IPS-11a (cell line): ENCODE measurements around the gene IFITM1.
"Not testable (repeated sequence)": the region's sequence is repeated elsewhere in the genome, so short reads cannot be mapped to it uniquely, and the experiment has no call there.

Source experiments
- H3K4me3 ChIP-seq: one replicate; pipeline ENCODE4 v1.5.1; 2013; ENCODE audit warnings: low read depth, low read length, control low read depth

The IFITM1 gene

DNA sequence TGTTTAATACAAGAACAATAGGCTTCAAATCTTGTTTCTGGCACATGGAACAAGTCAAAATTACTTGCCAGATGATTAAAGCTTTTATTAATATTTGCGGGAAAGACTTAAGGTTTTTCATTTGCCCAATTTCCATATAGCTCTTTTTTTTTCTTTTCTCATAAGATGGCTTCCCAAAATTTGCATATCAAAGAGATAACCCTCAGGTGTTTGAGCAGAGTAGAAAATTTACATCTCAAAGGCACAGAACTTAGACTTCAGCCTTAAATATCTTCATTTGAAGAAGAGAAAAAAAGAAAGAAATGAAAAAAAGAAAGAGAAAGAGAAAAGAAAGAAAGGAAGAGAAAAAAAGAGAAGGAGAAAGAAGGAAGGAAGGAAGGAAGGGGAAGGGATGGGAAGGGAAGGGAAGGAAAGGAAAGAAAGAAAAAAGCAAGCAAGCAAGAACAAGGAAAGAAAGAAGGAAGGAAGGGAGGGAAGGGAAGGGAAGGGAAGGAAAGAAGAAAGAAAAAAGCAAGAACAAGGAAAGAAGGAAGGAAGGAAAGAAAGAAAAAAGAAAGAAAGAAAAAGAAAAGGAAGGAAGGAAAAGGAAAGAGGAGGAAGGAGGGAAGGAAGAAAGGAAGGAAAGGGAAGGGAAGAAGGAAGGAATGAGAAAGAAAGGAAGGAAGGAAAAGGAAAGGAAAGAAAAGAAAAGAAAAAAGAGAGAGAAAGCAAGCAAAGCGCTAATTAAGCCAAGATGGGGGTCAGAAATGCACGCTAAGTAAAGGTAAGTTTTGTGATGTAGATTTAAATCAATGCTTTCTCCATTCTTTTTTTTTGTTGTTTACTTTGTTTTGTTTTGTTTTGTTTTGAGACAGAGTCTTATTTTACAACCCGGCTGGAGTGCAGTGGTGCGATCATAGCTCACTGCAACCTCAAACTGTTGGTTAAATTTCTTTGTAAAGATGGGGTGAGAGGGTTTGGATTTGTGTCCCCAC, 27.0 kb downstream of the IFITM1 start:
- H3K4me3 ChIP-seq = no peak overlapping the region

DNA sequence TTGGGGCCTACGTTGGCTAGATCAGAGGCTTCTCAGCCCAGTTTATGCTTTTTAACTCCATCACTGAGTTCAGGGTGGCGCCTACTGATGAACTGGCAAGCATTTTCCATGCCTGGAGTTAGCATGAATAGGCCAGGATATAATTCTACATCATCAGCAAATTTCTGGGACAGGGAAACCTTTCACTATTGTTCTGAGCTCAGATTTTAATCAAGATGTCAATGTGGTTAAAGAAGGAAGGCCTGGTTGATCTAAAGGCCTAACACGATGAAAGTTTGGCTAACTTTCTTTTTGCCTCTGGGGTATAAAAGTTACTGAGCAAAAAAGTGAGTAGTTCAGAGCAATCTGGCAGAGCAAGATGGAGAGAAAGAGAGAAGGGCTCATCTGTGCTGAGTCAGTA, 28.5 kb downstream of the IFITM1 start:
- no peak overlapping the region for H3K4me3 ChIP-seq

DNA sequence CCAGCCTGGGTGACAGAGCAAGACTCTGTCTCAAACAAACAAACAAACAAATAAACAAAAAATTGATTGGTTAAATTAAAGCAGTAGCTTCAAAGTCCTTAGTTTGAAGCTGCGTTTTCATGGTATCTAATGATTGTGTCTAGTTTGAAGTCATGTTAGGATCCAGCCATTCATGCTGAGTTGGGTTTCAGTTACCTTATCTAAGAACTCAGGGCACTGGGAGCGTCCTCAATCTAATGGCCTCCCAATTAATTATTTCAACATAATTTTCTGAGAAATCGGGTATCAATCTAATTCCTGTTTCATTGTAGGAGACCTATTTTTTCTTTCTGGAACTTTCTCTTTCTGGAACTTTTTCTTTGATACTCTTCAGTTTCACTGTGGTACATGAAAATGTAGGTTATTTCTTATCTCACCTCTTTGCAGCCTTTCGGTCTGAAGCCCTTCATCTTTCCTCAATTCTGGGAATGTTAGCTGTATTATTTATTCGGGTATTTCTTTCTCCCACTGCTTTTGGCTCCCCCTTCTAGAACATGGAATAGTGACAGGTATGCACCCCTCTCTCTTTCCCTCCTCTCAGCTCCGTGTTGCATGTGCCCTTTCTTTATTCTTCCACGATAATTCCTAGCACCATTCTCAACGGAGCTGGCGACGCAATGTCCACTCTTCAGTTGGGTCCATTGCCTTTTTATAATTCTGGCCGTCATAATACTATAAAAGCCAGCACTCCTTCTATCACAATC, 31.2 kb downstream of the IFITM1 start:
- no peak overlapping the region for H3K4me3 ChIP-seq

DNA sequence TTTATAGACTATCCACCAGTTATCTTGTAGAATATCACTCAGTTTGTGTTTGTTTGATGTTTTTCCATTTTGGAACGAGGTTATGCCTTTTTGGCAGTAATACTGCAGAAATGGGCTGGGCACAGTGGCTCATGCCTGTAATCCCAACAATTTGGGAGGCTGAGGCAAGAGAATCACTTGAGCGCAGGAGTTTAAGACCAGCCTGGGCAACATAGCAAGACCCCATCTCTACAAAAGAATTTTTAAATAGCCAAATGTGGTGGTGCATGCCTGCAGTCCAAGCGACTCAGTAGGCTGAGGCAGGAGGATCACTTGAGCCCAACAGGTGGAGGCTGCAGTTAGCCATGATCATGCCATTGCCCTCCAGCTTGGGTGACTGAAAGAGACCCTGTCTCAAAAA, 32.7 kb downstream of the IFITM1 start:
- H3K4me3 ChIP-seq = no peak overlapping the region

DNA sequence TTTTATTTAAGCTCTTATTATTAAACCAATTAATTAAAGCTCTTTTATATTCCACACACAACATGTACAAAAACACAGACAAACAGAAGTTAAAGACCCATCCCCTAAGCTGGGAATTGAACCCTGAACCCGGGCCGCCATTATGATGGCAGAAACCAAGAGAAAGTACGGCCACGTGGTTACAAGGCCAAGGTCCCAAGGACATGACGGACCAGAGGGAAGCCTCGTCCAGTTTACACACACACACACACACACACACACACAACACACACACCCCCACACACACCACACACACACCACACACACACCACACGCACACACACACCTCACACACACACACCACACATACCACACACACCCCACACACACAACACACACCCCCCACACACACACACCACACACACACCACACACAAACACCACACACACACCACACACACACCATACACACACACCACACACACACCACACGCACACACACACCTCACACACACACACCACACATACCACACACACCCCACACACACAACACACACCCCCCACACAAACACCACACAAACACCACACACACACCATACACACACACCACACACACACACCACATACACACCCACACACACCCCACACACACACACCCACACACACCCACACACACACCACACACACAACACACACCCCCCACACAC, 35.6 kb downstream of the IFITM1 start:
- H3K4me3 ChIP-seq = not testable (repeated sequence)

DNA sequence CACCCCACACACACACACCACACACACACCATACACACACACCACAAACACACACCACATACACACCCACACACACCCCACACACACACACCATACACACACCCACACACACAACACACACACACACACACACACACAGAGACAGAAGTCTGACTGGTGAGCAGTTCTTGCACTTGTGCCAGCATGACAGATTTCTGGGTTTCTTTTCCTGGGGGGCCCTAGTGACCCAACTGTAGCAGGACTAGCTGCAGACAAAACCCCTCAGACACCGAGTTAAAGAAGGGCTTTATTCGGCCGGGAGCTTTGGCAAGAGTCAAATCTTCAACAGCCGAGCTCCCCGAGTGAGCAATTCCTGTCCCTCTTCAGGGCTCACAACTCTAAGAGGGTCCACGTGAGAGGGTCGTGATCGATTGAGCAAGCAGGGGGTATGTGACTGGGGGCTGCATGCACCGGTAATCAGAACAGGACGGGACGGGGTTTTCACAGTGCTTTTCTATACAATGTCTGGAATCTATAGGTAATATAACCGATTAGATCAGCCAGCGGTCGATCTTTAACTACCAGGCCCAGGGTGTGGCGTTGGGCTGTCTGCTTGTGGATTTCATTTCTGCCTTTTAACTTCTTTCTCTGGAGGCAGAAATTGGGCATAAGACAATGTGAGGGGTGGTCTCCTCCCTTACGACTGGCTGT, 36.3 kb downstream of the IFITM1 start:
- not testable (repeated sequence) for H3K4me3 ChIP-seq

DNA sequence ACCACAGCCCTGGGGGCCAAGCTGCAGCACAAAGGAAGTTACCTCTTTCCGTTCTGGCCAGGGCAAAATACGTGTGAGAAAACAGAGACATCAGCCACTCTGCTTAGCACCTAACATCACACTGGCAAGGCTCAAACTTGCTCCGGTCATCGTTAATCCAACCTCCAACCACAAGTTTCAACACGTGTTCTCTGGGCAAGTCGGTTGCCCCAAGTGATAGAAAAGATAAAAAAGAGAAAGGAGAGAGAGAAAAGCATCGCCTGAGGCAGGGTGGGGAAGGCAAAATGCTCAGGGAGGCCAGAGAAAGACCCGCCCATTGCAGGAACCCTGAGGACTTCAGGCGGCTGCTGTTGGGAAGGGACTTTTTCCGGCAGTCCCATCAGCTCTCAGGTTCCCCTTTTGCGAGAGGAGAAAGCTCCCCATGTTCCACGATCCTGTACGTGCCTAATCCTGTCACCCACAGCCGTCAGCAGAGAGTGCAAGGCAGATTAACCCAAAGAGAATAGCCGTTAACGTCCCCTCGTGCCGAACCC, 36.9 kb downstream of the IFITM1 start:
- H3K4me3 ChIP-seq = no peak overlapping the region

DNA sequence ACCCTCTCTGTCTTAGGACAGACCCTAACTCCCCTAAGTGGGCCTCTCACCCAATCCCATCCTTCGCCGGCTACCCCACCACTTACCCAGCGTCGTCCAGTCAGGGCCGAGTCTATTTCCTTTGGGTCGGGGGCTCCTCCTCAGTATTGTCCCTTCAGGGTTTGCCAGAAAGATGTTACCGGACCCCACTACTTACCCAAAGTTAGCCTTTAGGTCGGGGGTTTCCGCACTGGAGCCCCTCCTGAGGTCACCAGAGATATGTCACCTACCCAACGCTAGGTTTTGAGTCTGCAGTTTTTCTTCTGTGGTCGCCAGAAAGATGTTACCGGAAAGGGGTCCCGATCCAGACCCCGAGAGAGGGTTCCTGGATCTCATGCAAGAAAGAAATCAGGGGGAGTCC, 37.6 kb downstream of the IFITM1 start:
- H3K4me3 ChIP-seq = no peak overlapping the region

DNA sequence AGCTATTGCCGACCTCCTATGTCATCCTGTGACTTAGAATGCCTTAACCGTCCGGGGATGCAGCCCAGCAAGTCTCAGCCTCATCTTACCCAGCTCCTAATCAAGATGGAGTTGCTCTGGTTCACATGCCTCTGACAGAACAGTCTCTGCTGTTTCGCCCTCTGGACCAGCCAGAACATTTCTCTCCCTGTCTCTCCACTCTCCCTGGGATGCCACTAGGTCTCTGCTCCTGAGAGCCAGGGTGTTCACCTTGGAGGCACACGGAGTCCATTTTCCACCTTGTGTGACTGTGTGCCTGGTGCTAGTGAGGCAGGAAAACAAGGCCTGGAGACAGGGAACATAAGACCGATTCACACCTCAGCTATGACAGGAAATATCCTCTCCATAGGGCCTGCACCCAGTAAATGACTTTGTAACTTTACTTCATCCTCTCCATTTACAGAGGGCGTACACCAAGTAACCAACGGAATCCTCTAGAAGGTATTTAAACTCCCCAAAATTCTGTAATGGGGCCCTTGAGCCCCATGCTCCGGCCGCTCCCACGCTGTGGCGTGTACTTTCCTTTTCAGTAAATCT, 38.7 kb downstream of the IFITM1 start:
- H3K4me3 ChIP-seq = no peak overlapping the region

DNA sequence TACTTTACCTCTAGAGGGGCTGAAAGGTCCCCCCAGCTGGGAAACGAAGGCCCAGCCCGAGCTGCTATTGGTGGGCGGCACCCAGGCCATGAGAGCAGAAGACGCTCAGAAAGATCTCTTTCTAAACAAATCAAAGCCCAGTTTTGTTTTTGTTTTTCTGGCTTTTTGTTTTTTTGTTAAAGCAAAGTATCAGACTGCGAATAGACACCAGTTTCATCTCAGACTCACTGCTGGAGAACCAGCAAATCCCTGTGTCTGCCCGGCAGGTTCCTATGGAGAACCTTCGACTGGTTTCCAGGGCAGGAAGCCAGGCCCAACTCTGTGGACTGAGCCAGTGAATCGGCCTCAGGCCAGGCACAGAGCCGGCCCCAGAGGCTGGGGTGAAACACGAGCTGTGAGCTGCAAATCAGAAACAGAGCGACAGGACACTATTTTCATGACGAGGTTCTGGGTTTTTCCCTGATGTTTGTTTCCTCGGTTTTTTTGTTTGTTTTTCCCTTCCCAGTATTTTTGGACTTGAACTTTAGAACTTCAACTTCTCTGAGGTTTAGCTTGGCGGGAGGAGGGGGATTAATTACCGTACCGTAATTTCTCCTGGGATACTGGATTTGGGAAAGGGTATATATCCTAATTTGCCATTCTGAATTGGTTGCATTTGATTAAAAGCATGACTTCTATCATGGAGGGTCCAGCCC, 39.5 kb downstream of the IFITM1 start:
- H3K4me3 ChIP-seq = no peak overlapping the region

DNA sequence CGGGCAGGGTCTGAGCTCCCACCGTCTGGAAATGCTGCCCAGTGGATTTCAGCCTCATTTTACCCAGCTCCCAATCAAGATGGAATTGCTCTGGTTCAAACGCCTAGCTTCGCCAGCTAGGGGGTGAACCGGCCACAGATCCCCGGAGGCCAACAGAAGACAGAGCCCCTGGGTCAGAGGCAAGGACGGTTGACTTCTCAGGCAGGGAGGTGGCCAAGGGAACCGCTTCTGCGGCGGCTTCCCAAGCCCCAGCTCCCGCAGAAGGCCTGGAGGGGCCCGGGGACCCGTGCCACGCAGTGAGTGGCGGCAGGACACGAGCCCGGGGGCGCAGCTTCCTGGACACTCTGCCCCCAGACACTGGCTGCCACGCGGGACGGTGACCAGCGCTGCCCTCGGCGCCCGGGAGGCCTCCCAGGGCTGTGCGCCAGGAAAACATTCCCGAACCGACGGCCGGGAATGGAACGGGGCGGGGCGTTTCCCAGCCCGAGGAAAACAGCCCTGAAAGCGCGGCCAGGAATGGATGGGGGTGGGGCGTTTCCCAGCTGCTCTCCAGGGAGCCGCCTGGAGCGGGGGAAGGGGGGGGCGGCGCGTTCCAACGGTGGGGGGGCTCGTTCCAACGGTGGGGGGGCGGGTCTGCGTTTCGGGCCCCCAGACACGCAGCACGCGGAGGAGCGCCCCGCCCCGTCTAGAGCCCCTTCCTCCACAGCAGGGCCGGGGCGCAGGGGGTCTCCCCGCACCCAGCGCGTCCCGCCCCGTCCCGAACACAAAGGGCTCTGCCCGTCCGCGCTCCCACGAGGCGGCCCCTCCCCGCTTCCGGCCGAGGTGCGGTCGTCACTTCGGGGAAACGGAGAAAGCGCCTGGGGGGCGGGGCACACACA, 42.0 kb downstream of the IFITM1 start:
- peak overlapping the region; percentile 2 for H3K4me3 ChIP-seq

DNA sequence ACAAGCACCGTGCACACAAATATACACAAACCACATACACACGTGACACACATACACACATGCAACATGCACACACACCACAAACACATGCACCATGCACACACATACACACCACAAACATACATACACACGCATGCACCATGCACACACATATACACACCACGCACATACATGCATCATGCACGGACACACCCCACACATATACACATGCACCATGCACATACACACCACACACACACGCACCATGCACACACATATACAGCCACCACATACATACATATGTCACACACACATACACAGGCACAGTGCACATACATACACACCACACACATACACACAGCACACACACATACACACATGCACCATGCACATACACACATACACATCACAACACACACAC, 42.8 kb downstream of the IFITM1 start:
- no peak overlapping the region for H3K4me3 ChIP-seq

DNA sequence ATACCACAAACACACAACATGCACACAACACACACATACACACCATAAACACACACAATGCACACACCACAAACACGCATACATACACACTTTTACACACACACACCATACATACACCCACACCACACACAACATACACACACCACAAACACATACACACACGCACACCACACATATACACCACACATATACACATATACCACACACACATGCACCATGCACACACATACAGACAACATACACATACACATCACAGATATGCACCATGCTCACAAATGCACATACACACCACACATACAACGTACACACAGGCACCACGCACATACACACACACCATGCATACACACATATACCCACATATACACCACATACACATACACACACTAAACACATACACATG, 43.7 kb downstream of the IFITM1 start:
- no peak overlapping the region for H3K4me3 ChIP-seq

DNA sequence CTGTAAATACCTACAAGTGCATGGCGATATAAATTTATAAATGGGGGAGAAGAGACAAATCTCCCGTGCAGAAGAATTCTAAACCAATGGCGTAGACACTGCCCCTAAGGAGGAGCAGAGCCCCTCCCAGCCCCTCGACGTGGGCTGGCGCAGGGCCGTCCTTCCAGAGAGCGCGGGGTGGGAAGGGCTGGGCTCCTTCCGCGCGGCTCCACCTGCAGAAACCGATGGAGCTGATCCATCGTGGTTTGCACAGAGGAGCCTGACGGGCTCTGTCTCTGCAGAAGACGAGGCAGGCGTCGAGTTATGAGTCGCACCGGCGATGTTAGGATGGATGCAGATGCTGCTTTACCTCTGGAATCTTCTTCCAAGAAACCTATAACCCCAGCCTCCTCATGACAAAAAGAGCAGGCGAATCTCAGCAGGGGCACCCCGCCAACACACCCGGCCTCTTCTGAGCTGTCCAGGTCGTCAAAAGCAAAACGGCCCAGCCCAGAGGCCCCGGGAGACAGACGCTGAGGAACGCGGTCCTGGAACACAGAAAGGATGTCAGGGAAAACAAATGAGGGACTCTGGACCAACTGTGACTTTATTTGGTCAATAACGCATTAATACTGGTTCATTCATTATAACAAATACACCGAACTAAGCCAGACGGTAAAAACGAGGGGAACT, 44.4 kb downstream of the IFITM1 start:
- H3K4me3 ChIP-seq = no peak overlapping the region

DNA sequence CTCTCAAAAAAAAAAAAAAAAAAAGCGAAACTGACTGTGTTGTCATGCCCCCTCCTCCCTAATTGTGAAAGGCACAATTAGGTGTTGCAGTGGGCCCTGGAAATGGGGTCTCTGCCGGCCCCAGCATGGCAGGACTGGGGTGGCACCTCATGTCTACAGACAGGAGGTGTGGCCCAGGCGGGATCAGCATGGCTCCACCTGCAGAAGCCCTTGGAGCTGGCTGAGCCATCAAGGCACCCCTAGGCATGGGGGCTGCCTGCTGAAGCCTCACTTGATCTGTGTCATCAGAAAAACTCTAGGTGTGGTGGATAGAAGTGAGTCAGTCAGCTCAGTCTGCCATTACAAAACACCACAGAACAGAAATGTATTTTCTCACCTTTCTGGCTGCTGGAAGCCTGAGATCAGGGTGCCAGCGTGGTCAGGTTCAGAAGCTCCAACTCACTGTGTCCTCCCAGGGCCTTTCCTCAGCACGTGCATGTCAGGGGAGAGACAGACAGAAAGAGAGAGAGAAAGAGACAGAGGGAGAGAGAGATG, 45.4 kb downstream of the IFITM1 start:
- no peak overlapping the region for H3K4me3 ChIP-seq

DNA sequence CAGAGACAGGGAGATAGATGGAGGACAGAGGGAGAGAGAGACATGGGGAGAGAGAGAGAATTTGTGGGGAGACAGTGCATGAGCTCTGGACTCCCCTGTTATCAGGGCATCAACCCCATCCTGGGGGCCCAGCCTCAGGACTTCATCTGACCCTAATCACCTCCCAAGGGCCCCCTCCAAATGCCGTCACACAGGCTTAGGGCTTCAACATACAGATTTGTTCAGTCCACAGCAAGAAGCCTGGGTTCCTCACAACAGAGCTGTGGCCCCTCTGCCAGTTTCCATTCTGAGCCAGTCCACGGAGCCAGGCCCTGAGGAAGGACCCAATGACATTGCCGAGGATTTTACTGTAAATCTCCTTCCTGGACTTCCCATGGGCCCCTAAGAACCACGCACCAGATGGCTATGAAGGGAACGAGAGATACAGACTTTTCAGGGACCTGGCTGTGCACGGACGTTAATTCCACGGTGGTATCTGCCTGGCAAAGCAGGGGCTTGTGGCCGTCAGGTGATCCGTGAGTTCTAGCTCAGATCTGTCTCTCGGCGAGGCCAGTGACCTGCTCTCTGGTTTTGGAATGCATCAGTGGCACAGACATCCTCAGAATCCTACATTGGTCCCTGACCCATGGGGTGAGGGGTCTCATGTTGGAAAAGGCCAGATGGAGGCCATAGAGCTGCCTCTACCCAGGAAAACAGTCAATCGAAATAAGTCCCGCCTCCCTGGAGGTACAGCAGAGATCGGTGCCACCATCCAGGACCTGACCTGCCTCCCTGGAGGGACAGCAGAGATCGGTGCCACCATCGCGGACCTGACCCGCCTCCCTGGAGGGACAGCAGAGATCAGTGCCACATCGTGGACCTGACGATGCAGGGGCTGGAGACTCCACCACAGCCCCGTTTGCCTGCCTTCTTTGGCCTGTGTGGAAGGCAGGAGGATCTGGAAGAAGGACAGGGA, 46.8 kb downstream of the IFITM1 start:
- no peak overlapping the region for H3K4me3 ChIP-seq
